PC-3 (cell line): ENCODE data around the gene ADCY5. TPM values are rescaled to one million over a fixed set of nuclear protein-coding genes. Genes with fewer than 3 reads are reported as not detected.

Experiments
- ATAC-seq: fragments of 200-7000 bp; cut with Tn5 transposase; 2 replicates; pipeline ENCODE4 v1.9.1; 2020; ENCODE audit warnings: mild to moderate bottlenecking, moderate library complexity
- BruUV-seq: library from RNA; stranded (reverse); fragments of 400-500 nt; replicated peaks from 2 replicates; lab custom pipeline; 2021; lab: Mats Ljungman, UMichigan
- CTCF ChIA-PET: fragments of 300-600 bp; sonication (Branson Sonifier 250); formaldehyde crosslinking; loops from one replicate; lab custom pipeline; 2022; ENCODE audit warnings: antibody characterized with exemption; lab: Charles Lee
- POLR2A ChIA-PET: fragments of 300-600 bp; sonication (Branson Sonifier 250); formaldehyde crosslinking; loops from one replicate; lab custom pipeline; 2022; ENCODE audit warnings: antibody characterized with exemption; ENCODE audit not compliant: unreplicated experiment; lab: Charles Lee
- DNase-seq: peaks from one replicate; pipeline ENCODE4 v3.0.0-alpha.2; 2015
- H2AFZ ChIP-seq: fragments of 300-600 bp; sonication (generic); 2 replicates; pipeline ENCODE4 v1.6.0; 2016; ENCODE audit warnings: antibody characterized with exemption, low read length
- H3F3A ChIP-seq: fragments of 300-600 bp; sonication (generic); one replicate; pipeline ENCODE4 v1.6.0; 2017; ENCODE audit warnings: antibody characterized with exemption, low read length, control low read depth, mild to moderate bottlenecking; ENCODE audit not compliant: unreplicated experiment
- H3K27ac ChIP-seq: fragments of 300-600 bp; sonication (generic); 2 replicates; pipeline ENCODE4 v1.5.1; 2016; ENCODE audit warnings: mild to moderate bottlenecking, low read length
- H3K27me3 ChIP-seq: fragments of 300-600 bp; sonication (generic); 2 replicates; pipeline ENCODE4 v1.6.1; 2016; ENCODE audit warnings: low read length, mixed read lengths
- H3K36me3 ChIP-seq: fragments of 300-600 bp; sonication (generic); 2 replicates; pipeline ENCODE4 v1.6.1; 2016; ENCODE audit warnings: low read depth, mixed run types, low read length, mixed read lengths
- H3K4me1 ChIP-seq: fragments of 300-600 bp; sonication (generic); 2 replicates; pipeline ENCODE4 v1.5.1; 2016; ENCODE audit warnings: low read length; ENCODE audit not compliant: insufficient read depth
- H3K4me2 ChIP-seq: fragments of 300-600 bp; sonication (generic); 2 replicates; pipeline ENCODE4 v1.6.0; 2016; ENCODE audit warnings: low read length
- H3K4me3 ChIP-seq: fragments of 300-600 bp; sonication (generic); 2 replicates; pipeline ENCODE4 v1.5.1; 2016; ENCODE audit warnings: mild to moderate bottlenecking, low read length, mixed read lengths
- H3K79me2 ChIP-seq: fragments of 300-600 bp; sonication (generic); 2 replicates; pipeline ENCODE4 v1.6.1; 2017; ENCODE audit warnings: low read length, mixed read lengths
- H3K9ac ChIP-seq: fragments of 300-600 bp; sonication (generic); 2 replicates; pipeline ENCODE4 v1.6.0; 2016; ENCODE audit warnings: mild to moderate bottlenecking, low read length
- H3K9me2 ChIP-seq: fragments of 300-600 bp; sonication (generic); replicated peaks from 2 replicates; pipeline ENCODE4 v1.6.1; 2016; ENCODE audit warnings: mixed run types, low read length, mixed read lengths
- H3K9me3 ChIP-seq: fragments of 300-600 bp; sonication (generic); 2 replicates; pipeline ENCODE4 v1.6.1; 2016; ENCODE audit warnings: low read length, mixed read lengths
- H4K20me1 ChIP-seq: fragments of 300-600 bp; sonication (generic); 2 replicates; pipeline ENCODE4 v1.6.1; 2016; ENCODE audit warnings: low read length, mixed read lengths
- CTCF ChIP-seq: fragments of 300-600 bp; sonication (generic); conservative IDR thresholded peaks from 2 replicates; pipeline ENCODE4 v1.5.1; 2017; ENCODE audit warnings: antibody characterized with exemption, low read depth, mild to moderate bottlenecking, low read length
- EZH2 ChIP-seq: fragments of 300-600 bp; sonication (generic); IDR thresholded peaks from one replicate; pipeline ENCODE4 v1.6.1; 2017; ENCODE audit warnings: antibody characterized with exemption, mild to moderate bottlenecking, low read length; ENCODE audit not compliant: unreplicated experiment
- EZH2phosphoT487 ChIP-seq: fragments of 300-600 bp; sonication (generic); IDR thresholded peaks from 2 replicates; pipeline ENCODE4 v1.6.1; 2018; ENCODE audit warnings: mild to moderate bottlenecking, antibody characterized with exemption, low read length, borderline replicate concordance
- intact Hi-C: fragments of 100-400 bp; cut with micrococcal nuclease; formaldehyde crosslinking; loops from 2 replicates; pipeline ENCODE4 v1.9.0; 2023
- total RNA-seq: library from RNA; depleted of rRNA; stranded (reverse); fragments of >200 nt; gene quantifications from 2 replicates; pipeline ENCODE4 v1.2.3, GENCODE V29; 2014

The ADCY5 gene
- total RNA-seq, 1 experiment from 2014 or later, result not detected

GRCh38 chr3:123383091-123384053 is 65.5 kb downstream of the ADCY5 start:
- peaks cover 19% of the 10 kb centered on the region for H3K27me3 ChIP-seq
- no peak overlapping the region for H3K27ac ChIP-seq
- no peak overlapping the region for H3K4me3 ChIP-seq
- no peak overlapping the region for H2AFZ ChIP-seq
- no TSS peak for BruUV-seq
- H3K4me2 ChIP-seq, result no peak overlapping the region
- no peaks in the 10 kb centered on the region for H3K36me3 ChIP-seq
- DNase-seq (peak; percentile 35), ATAC-seq (no peak)
- CTCF ChIA-PET, result no interaction called here
- POLR2A ChIA-PET, result no interaction called here
- H3K9me2 ChIP-seq, result no peaks in the 10 kb centered on the region
- no peaks in the 10 kb centered on the region for H4K20me1 ChIP-seq
- H3K9ac ChIP-seq, result no peak overlapping the region
- H3F3A ChIP-seq, result no peaks in the 10 kb centered on the region
- intact Hi-C loops, result no loop called here
- H3K9me3 ChIP-seq, result no peaks in the 10 kb centered on the region
- H3K4me1 ChIP-seq, result peaks cover 3% of the 10 kb centered on the region; the same call in 1 of the 2 replicates
- TF ChIP-seq EZH2 (no peak), CTCF (no peak), EZH2phosphoT487 (no peak)
- H3K79me2 ChIP-seq, result no peaks in the 10 kb centered on the region

- no peaks in the 10 kb centered on the region for H3K9me3 ChIP-seq
- no peaks in the 10 kb centered on the region for H3F3A ChIP-seq
- TF ChIP-seq EZH2phosphoT487, result no peak
- H3K79me2 ChIP-seq, result no peaks in the 10 kb centered on the region
- intact Hi-C loops, result no loop called here
- H3K4me1 ChIP-seq, result no peaks in the 10 kb centered on the region
- no peak overlapping the region for H2AFZ ChIP-seq
- ATAC-seq (no peak), DNase-seq (no peak)
- H3K27me3 ChIP-seq, result peaks cover 12% of the 10 kb centered on the region; the same call in 1 of the 2 replicates
- no peaks in the 10 kb centered on the region for H4K20me1 ChIP-seq
- POLR2A ChIA-PET, result no interaction called here
- H3K9me2 ChIP-seq, result no peaks in the 10 kb centered on the region
- CTCF ChIA-PET, result no interaction called here
- no peak overlapping the region for H3K4me3 ChIP-seq
- BruUV-seq, result no TSS peak
- no peak overlapping the region for H3K27ac ChIP-seq
- no peak overlapping the region for H3K9ac ChIP-seq
- H3K36me3 ChIP-seq, result no peaks in the 10 kb centered on the region
- H3K4me2 ChIP-seq, result no peak overlapping the region
Observed at GRCh38 chr3:123380261-123380660, 68.6 kb downstream of the ADCY5 start.

- intact Hi-C loops, result no loop called here
- H3K4me2 ChIP-seq, result no peak overlapping the region
- CTCF ChIA-PET, result no interaction called here
- H3K9ac ChIP-seq, result no peak overlapping the region
- no TSS peak for BruUV-seq
- H3K36me3 ChIP-seq, result no peaks in the 10 kb centered on the region
- H2AFZ ChIP-seq, result no peak overlapping the region
- peaks cover 18% of the 10 kb centered on the region; the same call in 1 of the 2 replicates for H3K27me3 ChIP-seq
- no peaks in the 10 kb centered on the region for H3K4me1 ChIP-seq
- TF ChIP-seq CTCF (no peak), EZH2phosphoT487 (no peak)
- H3K9me2 ChIP-seq, result no peaks in the 10 kb centered on the region
- H3K27ac ChIP-seq, result no peak overlapping the region
- H4K20me1 ChIP-seq, result no peaks in the 10 kb centered on the region
- DNase-seq, result no peak
- H3F3A ChIP-seq, result no peaks in the 10 kb centered on the region
- ATAC-seq, result no peak
- H3K79me2 ChIP-seq, result no peaks in the 10 kb centered on the region
- POLR2A ChIA-PET, result no interaction called here
- no peak overlapping the region for H3K4me3 ChIP-seq
- no peaks in the 10 kb centered on the region for H3K9me3 ChIP-seq
Observed at GRCh38 chr3:123379041-123379830, 69.7 kb downstream of the ADCY5 start.
